ACHN (cell line): Measurements from ENCODE around the gene SLC27A2.
"Not testable (repeated sequence)": the region's sequence is repeated elsewhere in the genome, so short reads cannot be mapped to it uniquely, and the experiment has no call there.

ENCODE experiments used
- DNase-seq: peaks from one replicate; pipeline ENCODE4 v3.0.0-alpha.2; 2015
- in situ Hi-C: cut with HindIII; loops from 2 replicates; pipeline ENCODE4 v1.10.0; 2017; ENCODE audit warnings: low sequenced_read_pairs, low pct_ligation_motif_present, low pct_unique_long_range_greater_than_20kb

Gene SLC27A2

GRCh38 chr15:50181969-50182218 lies at the start of gene SLC27A2:
TSS of gene SLC27A2 (plus strand) at chr15:50182196. CDS start at chr15:50182428, 232 bp downstream.
- in situ Hi-C loops = no loop called here
- no peak for DNase-seq

DNA sequence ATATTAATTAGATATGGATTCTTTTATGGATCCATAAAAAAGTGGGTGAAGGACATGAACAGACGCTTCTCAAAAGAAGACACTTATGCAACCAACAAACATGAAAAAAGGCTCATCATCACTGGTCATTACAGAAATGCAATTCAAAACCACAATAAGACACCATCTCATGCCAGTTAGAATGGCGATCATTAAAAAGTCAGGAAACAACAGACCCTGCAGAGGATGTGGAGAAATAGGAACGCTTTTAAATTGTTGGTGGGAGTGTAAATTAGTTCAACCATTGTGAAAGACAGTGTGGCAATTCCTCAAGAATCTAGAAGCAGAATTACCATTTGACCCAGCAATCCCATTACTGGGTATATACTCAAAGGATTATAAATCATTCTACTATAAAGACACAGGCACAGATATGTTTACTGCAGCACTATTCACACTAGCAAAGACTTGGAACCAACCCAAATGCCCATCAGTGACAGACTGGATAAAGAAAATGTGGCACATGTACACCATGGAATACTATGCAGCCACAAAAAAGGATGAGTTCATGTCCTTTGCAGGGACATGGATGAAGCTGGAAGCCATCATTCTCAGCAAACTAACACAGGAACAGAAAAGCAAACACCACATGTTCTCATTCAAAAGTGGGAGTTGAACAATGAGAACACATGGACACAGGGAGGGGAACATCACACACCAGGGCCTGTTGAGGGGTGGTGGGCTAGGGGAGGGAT lies 49.6 kb upstream of the SLC27A2 start:
- DNase-seq, in situ Hi-C loops: not testable (repeated sequence)

- peak; percentile 84 for DNase-seq
- in situ Hi-C loops = no loop called here
Measured at GRCh38 chr15:50134524-50135024, 47.4 kb upstream of the SLC27A2 start.

- peak; percentile 86 for DNase-seq
- in situ Hi-C loops = no loop called here
Measured at GRCh38 chr15:50135031-50135551, 46.9 kb upstream of the SLC27A2 start.

GRCh38 chr15:50137330-50137761 lies 44.6 kb upstream of the SLC27A2 start:
- in situ Hi-C loops = no loop called here
- peak; percentile 70 for DNase-seq

DNA sequence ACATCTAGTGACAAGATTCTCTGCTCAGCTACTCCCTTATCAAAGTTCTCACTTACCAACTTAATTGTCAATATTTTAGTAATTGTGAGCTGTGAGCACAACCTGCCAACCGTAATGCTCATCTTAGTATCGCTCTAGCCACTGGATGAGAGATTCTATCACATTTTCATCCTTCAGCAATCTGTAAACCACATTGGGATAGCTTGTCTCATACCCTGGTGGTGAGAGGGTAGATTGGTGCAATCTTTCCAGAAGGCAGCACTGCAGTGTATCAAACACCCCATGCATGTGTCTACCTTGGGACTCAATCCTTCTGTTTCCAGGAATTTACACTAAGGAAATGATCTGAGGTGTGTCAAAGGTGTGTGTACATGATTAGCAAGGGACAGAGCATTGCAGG lies 44.1 kb upstream of the SLC27A2 start:
- in situ Hi-C loops = no loop called here
- no peak for DNase-seq

- in situ Hi-C loops = no loop called here
Measured at GRCh38 chr15:50138391-50138790, 43.6 kb upstream of the SLC27A2 start.

DNA sequence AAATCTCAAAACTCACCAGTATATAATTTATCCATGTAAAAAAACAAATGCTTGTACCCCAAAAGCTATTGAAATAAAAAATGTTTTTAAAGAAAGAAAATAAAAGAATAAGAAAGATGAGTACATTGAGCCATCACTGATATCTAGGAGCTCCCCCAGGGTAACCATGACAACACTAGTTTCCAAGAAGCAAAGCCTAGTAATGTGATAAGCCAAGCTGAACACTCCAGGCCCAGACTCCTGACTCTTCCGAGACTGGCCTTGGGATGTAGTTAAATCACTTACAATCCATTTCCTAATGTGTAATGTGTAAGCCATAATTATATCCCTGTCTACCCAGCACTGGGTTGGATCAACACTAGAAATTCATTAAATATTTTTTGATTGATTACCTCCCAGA lies 41.9 kb upstream of the SLC27A2 start:
- in situ Hi-C loops = no loop called here
- no peak for DNase-seq

More at GRCh38 chr15:50138391-50138790, 43.6 kb upstream of the SLC27A2 start:
- peak; percentile 30 for DNase-seq

GRCh38 chr15:50140983-50141382 lies 41.0 kb upstream of the SLC27A2 start:
- in situ Hi-C loops = no loop called here

GRCh38 chr15:50141856-50142255 lies 40.1 kb upstream of the SLC27A2 start:
- in situ Hi-C loops = no loop called here
- DNase-seq = no peak

More at GRCh38 chr15:50140983-50141382, 41.0 kb upstream of the SLC27A2 start:
- no peak for DNase-seq

- in situ Hi-C loops = no loop called here
- peak; percentile 53 for DNase-seq
Measured at GRCh38 chr15:50143255-50143860, 38.6 kb upstream of the SLC27A2 start.

- DNase-seq = no peak
- in situ Hi-C loops = no loop called here
Measured at GRCh38 chr15:50144341-50145120, 37.5 kb upstream of the SLC27A2 start.

DNA sequence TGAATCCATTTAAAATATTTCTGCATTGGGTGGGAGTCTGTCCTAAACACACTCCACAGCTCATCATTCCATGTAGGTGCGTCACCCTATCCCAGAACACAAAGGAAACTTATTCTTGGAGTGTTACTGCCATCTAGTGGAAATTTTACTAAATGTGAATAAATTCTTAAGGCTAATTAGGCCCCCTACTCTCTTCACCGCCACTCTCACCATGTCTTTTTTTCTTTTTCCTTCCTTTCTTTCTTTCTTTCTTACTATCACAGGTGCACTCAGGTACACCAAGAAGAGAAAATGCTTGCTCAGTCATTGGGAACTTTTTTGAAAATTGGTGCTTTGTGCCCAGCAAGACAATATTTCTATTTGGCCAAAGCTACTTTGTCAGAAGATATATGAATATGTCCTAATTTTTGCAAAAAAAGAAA lies 36.5 kb upstream of the SLC27A2 start:
- DNase-seq = peak; percentile 88
- in situ Hi-C loops = no loop called here

DNA sequence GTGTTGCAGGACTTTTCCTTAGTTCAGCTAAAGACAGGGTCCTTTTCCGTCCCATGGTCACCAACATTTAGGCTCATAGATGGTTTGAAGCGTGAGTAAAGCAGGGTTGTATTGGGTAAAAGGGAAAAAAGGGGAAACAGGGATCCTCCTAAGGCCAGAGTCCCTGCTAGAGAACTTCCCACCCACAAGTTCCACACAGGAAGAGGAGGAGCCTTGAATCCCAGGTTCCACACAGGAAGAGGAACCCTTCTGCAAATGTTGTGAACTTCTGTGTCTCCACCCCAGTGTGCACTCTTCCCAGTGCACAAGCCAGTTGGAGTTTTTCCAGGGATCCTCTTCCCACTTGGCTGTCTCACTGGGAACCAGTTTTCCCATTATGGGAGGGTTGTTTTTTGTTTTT lies 35.4 kb upstream of the SLC27A2 start:
- in situ Hi-C loops = no loop called here
- no peak for DNase-seq

DNA sequence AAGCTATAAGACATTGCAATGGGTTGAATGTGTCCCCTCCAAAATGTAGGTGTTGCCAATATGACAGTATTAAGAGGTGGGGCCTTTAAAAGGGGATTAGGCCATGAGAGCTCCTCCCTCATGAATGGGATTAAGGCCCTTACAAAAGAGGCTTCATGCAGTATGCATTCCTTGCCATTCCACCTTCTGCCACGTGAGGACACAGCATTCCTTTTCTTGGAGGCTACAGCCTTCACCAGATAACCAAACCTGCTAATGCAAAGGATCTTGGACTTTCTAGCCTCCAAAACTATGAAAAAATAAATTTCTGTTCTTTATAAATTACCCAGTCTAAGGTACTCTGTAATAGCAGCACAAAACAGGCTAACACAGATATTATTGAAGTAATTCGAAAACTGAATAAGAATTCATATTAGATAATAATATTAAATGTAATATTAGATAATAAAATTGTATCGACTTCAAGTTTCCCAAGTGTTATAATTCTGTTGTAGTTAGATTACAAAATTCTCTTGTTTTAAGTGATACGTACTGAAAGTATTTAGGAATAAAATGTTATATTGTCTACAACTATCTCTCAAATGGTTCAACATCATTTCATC lies 33.5 kb upstream of the SLC27A2 start:
- in situ Hi-C loops = no loop called here
- DNase-seq = peak; percentile 77

DNA sequence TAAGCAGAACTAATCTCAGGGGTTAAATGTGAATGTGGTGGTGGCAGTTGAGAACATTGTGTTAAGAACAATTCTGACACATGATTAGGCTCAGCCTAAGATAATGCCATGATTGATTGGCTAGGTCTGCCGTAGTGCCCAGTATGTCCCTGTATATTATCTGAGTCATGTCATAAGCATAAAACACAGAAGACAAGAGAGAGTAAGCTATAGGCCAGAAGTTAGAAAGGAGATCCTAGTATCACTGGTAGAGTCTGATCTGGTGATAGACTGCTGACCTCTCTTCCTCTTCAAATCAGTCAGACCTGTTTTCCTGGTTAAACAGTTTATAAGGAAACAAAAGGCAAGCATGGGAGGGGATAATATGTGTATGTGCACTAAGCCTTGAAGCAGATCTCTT lies 32.9 kb upstream of the SLC27A2 start:
- in situ Hi-C loops = no loop called here
- no peak for DNase-seq

- DNase-seq = no peak
- in situ Hi-C loops = no loop called here
Measured at GRCh38 chr15:50150349-50150748, 31.6 kb upstream of the SLC27A2 start.

- no peak for DNase-seq
- in situ Hi-C loops = no loop called here
Measured at GRCh38 chr15:50150851-50151250, 31.1 kb upstream of the SLC27A2 start.

DNA sequence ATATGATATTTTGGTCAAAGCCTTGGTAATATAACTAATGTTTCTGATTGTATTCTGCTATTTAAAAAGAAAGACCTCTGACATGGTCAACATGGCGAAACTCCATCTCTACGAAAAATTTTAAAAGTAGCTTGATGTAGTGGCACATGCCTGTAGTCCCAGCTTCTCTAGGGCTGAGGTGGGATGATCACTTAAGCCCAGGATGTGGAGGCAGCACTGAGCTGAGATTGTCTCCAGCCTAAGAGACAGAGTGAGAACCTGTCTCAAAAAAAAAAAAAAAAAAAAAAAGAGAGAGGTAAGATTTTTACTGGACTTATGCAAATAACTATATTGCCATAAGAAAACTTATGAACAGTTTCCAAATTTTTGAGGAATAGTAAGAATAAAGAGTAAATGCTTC lies 30.5 kb upstream of the SLC27A2 start:
- no peak for DNase-seq
- in situ Hi-C loops = no loop called here
